NT2/D1 (cell line): Measurements from ENCODE around the gene HNRNPM.

Experiments
- YY1 ChIP-seq: IDR thresholded peaks from 2 replicates; pipeline ENCODE4 v1.6.1; 2011; ENCODE audit not compliant: insufficient read length, insufficient read depth
- ZNF274 ChIP-seq: IDR thresholded peaks from 2 replicates; pipeline ENCODE4 v1.6.1; 2011; ENCODE audit warnings: mild to moderate bottlenecking, low read depth, low read length

DNA sequence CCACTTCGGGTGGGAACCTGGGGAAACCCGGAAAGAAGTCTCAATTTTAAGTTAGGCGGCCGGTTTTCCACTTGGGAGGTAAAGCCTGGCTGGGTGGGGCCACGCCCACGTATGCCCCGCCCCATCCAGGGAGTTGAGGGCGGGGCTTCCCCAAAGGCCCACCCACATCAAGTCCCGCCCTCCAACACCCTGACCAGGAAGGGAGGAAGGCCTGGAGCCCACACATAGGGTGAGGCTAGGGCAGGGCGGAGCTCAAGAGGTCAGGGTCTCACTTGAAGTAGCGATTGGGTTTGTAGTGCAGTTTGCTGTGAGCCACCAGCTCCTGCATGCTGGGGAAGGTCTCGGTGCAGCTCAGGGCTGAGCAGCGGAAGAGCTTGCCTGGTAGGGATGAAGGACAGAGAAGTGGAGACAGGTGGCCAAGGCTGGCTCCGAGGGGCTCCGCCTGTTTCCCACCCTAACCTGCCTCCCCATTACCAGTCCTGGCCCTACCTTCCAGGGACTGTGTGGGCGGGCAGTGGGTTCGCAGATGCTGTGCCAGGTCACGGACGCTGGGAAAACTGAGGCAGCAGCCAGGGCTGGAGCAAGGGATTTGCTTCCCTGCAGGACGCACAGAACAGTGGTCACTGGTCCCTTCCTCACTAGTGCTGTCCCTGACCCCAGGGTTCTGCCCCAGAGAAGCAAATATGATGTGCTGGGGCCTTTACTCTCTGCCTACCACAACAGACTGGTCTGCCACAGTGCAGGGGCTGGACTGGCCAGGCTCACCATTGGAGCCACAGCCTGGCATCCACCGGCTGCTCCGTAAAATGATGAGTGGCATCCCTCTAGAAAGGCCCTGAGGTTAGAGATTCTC lies 67.6 kb downstream of the HNRNPM start:
- TF ChIP-seq YY1 (no peak), ZNF274 (no peak)
